NCI-H446 treated with DMSO at 0.1 percent for 48 hours (cell line): ENCODE data around the gene PDK2.
A peak's percentile ranks its signal among the peaks of the same experiment; 100 is the strongest.

Experiments used
- DNase-seq: peaks from one replicate; lab custom pipeline; 2025; lab: John Stamatoyannopoulos, UW

Gene PDK2

DNA sequence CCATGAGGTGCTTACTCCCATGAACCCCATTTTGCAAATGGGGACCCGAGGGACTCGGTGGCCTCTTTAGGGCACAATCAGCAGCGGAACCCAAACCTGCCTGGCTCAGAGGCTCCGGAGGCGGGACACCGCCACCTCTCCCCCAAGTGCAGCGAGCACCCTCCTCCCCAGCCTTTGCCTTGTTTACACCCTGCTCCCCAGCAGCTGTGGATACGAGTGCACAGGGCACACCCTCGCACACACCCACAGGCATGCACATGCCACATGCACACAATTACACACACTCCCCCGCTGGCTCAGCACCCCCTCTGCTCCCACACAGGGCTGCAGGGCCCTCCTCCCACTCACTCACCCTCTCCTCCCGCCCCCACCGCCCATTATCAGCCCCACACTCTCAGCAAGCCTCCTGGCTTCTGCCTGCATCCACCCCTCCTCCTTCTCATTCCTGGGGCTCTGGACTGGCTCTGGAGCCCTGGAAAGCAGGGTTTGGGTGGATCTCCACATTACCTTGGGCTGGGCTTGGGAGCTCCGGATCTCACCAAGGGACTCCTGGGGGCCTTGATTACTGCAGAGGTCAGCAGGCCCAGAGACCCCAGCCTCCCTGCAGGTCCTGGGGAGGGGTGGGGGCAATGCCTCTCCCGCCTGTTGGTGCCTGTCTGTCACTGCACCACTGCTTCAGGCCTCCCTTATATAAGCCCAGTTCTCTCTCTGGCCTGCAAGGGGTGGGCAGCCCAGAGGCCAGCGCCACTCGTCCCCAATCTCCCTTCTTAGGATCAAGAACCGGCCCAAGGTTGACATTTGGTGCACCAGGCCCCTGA is 6.4 kb downstream of the PDK2 start:
- no peak for DNase-seq

DNA sequence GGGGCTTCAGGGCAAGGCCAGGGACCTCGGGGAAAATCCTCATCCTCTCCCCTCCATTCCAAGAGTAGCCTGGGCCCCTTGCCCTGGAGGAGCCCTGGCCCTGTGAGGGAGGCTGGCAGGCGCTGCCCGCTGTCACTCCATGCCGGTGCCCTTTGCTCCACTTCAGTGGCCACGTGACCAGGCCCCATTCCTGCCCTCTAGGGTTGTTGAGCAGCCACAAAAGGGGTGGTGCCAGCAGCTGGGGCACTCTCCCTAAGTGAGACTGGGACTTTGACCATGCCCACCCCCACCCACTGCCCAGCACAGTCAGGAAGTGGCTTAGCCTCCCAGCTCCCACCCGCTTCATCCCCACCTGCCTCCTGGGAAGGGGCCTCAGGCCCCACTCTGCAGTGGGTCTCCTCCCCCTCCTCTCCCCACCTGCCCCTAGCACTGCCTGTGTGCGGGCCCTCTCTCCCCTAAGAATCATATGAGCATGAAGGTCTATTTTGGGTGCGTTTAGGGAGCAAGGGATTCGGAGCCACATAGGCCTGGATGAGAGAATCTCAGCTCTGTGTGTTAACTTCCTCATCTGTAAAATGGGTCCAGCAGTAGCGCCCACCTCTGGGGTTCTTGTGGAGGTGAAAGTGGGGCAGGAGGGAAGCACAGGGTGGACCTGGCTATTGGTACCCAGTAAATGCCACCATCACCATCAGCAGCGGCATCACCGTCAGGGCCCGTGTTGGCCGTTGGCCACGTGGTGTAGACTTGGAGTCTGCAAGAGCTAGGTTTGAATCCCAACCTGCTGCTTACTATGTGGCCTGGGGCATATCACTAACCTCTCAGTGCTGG is 7.2 kb downstream of the PDK2 start:
- no peak for DNase-seq

DNA sequence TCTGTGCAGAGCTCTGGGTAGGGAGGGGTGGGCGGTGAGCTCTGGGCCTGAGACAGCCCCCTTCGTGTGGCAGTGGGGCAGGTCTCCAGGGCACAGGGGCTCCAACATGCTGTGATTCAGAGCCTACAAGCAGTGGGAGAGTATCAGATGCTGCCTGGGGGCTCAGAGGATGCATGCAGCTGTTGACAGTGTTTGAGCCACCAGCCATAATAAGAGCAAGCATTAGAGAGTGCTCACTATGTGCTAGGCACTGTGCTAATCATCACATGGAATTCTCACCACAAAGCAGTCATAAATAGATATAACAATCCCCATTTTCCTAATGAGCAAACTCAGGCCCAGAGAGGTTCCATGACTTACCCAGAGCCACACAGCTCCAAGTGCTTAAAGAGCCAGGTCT is 8.1 kb downstream of the PDK2 start:
- no peak for DNase-seq

DNA sequence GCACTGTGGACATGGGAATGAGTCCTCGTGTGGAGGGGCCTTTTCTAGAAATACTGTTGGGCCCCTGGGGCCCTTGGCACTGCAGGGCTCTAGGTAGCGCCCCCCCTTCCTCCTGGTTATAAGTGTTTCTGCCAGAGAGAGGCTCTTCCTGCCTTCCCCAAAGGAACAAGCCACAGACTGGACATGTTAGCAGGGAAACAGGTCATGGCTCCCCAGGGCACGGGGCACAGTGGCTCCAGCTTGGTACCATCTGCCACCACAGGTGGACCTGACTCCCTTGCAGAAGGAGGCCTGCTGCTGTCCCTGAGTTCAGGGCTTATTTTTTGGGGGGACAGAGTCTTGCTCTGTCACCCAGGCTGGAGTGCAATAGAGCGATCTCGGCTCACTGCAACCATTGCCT is 8.8 kb downstream of the PDK2 start:
- DNase-seq, result no peak

DNA sequence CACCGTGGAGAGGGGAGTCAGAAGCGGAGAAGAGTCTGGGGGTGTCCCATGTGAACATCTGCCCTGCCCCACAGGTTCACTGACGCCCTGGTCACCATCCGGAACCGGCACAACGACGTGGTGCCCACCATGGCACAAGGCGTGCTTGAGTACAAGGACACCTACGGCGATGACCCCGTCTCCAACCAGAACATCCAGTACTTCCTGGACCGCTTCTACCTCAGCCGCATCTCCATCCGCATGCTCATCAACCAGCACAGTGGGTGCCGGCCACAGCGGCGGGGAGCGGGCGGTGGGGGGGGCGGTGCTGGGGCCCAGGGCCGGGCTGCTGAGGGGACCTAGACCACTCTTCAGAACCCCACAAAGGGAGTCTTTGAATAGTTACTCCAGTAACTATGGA is 10.7 kb downstream of the PDK2 start:
- no peak for DNase-seq

DNA sequence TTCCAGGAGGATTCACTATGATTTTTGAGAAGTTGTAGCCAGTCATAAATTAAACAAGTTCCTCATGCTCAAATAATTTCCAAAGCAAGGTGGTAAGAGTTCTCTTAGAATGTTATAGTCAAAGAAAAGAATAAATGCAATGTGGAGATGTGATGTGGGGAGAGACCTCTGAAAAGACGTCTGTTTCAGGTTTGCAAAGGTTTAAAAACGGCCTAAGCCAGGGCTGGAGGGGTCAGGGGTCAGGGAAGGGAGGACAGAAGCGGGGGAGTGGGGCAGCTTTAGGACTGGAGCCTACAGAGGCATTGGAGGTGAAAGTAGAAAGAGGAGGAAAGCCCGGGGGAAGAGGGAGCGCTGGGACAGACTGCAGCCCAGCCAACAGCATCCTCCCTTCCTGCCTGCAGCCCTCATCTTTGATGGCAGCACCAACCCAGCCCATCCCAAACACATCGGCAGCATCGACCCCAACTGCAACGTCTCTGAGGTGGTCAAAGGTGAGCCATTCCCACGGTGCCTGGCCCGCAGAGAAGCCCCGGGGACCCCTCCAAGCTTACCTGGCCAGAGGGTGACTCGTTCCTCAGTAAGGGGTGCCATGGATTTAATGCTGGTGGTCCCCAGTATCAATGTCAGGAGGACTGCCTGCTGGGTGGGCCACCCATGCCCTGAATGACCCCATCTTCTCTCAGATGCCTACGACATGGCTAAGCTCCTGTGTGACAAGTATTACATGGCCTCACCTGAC is 11.4 kb downstream of the PDK2 start:
- no peak for DNase-seq

DNA sequence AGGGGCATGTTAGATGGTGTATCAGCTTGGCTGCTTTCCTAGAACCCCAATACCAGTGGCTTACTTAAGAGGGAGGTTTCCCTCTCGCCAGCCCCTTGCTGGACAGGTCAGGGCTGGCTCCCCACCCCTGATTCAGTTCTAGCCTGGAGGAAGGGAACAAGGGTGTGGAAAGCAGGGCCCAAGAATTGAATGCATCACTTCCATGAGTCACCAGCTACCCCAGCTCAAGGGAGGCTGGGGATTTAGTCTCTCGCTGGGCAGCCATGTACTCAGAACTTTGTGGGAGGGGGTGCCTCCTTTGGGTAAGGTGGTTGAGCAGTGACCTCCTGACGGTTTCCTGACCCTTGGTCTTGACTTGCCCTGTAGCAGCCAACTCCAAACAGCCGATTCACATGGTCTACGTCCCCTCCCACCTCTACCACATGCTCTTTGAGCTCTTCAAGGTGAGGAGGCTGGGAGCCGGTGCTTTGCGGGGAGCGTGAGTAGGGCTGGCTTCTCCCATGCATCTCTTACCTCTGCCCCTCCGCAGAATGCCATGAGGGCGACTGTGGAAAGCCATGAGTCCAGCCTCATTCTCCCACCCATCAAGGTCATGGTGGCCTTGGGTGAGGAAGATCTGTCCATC is 12.8 kb downstream of the PDK2 start:
- DNase-seq, result no peak

DNA sequence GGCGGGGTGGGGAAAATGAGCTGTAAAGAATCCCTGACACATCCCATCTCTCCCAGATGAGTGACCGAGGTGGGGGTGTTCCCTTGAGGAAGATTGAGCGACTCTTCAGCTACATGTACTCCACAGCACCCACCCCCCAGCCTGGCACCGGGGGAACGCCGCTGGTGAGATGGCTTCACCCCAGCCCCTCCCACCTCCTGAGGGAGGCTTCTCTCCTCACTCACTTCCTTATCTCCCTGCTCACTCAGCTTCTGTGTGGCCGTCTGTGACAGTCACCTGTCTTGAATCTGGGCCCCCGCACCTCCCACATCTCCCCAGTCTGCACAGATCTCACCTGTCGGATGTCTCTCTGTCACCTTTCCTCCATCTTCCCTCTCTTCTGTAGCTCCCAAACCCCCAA is 13.4 kb downstream of the PDK2 start:
- no peak for DNase-seq

DNA sequence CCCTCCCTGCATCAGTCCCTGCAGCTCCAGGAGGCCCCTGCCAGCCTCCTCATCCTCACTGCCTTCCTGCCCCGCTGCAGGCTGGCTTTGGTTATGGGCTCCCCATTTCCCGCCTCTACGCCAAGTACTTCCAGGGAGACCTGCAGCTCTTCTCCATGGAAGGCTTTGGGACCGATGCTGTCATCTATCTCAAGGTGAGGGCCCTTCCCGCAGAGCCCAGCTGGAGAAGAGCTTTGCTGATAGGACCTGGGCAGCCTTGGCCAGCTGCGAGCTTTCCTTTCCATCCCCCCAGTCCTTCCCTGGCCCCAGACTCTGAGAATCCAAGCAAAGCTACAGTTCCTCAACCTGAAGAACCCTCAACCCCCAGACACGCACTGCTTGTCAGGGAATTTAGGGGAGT is 14.1 kb downstream of the PDK2 start:
- no peak for DNase-seq

DNA sequence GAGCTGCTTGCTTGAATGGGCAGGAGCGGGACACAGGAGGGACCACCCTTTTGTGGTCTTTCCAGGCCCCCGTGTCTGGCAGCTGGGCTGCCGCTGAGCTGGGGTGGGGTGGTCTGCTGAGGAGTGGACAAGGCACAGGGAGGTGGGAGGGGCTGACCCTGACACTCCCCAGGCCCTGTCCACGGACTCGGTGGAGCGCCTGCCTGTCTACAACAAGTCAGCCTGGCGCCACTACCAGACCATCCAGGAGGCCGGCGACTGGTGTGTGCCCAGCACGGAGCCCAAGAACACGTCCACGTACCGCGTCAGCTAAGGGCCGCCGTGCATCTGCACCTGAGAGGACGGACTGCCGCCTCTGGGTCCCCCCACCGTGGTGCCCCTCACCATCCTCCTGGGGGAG is 14.6 kb downstream of the PDK2 start:
- DNase-seq, result no peak

DNA sequence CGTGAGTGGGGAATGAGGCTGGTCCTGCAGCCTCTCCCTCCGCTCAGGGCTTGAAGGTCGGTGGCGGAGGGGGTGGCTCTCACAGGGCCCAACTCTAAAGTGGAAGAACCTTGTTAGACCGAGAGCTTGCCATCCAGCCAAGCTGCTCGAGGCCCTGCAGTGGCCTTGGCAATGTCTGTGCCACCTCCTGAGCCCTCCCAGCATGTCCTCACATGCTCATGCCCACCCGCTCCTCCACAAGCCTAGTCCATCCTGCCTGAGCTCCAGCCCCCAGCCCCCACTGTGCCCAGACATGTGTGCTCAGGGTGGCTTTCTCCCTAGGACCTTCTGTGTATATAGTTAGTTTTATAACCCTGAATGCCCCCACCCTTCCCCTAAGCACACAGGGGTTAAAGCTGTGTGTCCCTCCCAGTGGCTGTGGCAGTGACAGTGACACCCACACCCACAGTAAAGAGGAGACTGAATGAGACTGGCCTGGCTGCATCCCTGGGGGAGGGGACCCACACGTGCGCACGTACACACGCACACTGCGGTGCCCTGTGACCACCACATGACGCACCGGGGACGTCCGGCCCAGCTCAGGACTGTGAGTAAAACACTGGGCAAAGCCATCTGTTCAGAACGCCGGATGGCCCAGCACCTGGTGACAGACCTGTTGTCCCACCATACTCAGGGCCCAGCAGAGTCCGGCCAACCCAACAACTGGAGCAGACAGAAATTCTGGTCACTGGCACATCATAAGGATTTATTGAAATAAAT is 15.6 kb downstream of the PDK2 start:
- no peak for DNase-seq

DNA sequence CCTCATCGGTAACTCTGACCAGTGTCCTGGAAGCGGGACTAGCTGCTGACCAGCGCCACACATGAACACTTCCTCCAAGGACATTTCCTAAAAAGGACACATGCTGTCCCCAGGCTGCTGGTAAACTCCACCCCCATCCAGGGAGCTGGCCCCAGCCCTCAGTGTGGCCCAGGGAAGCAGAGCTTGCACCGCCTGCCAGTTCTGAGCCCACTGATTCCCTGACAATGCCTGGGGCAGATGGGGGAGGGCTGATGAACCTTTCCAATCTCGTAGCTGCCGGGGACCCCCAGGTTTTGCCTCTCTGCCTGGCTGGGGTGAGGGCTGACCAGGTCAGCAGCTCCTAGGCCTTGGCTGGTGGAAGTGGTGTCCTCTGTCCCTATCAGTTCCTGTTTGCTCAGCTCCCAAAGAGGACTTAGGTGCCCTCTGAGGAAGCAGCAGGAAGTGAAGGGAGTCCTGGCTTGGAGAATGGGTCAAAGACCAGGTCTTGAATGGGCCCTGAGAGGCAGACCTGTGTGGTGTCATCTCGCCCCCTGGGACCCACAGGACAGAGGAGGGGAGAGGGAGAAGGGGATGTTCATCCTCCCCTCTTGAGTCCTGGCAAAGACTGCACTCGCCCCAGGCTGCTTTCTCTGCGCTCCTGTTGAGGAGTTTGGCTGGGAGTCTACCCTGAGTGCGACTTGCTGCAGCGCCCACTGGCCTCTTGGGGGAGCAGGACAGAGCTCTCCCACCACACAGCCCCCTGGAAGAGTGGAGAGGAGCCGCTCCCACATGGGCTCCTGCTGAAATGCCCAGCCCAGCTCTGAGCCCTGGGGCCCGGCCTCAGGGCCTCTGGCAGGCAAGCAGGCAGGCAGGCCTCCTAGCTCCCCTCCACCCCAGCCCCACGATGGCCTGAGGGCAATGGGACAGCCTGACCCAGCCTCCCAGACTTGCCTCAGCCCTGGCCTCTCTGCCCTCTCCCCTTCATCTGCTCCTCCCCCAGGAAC is 16.8 kb downstream of the PDK2 start:
- DNase-seq, result no peak

DNA sequence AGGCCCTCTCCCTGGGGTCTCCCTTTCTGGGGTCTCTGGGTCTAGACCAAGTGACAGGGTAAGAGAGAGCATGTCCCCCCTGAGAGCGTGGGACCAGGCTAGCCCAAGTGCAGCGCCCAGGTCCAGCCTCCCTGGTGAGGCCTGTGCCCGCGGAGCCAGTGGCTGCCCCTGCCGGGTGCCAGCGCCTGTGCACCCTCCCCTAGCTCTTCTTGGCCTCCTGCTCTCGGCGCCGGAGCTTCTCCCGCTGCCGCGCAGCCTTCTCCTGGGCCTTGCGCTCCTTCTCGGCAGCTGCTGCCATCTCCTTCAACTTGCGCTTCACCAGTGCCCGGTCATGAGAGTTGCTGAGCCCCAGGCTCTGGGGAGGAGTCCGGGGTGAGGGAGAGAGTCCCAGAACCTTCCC is 17.5 kb downstream of the PDK2 start:
- DNase-seq, result no peak

DNA sequence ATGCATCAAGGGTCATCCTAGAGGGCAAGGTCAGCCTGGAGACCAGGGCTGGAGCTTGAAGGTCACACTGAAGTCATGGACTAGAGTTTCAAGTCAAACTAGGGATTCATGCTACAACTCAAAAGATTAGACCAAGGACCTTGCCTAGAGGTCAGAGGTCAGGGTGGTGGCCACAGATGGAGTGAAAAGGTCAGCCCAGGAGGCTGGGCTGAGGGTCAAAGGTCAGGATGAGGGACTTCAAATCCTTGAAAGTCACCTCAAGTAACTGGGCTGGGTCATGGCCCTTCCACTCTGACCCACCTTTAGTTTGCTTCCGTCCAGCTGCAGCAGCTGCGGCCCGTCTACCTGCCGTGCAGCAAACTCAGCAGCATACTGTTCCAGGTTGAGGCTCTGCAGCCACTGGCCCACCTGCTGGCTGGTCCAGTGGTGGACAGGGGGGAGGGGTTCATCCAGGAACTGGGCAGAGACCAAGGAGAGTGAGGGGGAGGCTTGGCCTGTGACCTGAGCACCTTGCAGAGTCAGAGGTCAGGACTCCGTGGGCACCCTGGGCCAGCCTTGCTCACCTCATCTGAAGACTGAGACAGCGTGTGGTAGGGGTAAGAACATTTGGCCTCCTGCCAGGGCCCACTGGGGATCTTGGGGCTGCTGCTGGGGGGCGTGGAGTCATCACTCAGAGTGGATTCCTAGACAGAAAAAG is 18.6 kb downstream of the PDK2 start:
- no peak for DNase-seq

DNA sequence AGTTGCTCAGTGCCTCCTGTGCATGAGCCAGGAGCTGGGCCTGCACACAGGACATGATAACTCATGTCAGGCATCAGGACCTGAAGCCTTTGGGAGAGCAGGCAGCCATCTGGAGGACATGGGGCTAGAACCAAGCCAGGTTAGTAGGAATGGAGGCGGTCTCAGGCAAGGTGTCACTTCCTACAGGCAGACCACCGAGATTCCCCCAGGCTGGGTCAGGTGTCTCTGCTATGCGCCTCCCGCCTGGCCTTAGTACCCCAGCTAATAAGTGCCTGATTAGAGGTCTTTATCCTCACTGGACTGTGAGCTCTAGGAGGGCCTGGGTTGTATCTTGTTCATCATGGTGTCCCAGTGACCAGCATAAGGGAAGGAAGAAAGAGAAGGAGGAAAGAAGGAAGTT is 19.2 kb downstream of the PDK2 start:
- no peak for DNase-seq

DNA sequence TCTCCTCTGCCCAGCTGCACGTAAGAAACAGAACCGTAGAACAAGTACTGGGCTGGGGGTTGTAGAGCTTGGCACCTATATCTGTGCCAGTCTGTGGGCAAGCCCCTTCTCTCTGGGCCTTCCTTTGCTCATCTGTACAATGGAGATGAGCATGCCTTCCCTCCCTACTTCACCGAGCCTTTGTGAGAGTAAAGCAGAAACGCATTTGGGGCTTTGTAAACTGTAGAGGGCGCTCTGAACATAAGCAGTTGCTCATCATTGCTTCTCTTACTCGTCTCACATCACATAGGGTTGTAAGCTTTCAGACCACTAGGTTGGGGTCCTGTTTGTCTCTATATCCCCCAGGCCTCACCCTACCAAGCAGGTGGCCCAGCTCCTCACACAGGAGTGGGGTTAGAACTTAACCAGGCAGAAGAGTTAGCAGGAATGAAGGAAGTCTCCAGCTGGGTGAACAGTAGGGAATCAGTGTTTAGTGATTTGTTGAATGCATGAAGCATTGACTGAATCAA is 19.8 kb downstream of the PDK2 start:
- peak; percentile 54 for DNase-seq

DNA sequence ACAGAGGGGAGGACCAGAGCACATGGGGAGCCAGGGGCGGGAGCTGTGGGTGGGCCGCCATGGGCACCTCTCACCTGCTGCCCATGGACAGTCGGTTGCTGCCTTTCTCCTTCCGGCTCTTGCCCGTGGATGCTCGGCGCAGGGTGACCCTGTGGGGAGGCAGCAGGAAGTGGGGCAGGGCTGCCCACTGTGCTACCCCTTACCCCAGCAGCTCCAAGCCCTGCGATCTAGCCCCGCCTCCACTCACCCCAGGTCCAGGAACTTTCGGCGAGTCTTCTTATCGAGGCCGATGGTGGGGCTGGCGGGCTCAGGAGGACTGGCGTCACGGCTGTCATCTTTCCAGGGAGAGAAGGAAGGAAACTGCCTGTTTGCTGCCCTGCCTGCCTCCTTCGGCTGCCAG is 20.6 kb downstream of the PDK2 start:
- no peak for DNase-seq

DNA sequence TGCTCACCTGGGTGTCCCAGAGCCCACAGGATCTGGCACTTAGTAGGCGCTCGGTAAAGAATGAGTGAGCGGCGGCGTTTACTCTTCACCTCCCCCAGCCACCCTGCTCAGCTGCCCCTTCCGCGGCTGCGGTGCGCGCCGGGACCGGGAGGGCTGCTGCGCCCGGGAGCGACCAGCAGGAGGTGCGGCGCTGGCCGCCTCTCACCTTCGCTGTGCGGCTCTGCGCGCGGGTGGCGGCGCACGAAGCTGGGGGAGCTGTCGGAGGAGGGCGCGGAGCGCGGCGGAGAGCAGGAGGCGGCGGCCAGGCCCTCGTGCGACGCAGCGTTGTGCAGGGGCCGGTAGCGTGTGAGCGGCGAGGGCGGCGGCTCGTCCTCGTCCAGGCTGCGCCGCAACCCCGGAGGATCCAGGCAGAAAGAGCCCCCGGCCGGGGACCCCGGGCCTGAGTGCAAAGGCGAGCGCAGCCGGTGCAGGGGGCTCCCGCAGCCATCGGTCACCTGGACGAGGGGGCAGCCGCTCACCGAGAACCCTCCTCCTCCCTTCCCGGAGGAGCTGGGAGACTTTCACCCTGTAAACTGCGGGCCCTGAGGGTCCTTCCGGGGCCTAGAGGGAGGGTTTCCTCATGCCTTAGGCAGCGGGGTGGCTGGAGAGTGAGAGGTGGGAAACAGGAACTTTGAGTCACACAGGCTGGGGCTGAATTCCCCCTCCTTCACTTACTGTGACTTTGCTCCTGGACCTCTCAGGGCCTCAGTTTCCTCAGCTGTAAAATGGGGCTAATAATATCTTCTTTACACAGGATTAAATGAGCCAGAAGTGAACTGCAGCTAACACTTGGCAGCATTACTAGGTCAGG is 22.3 kb downstream of the PDK2 start:
- DNase-seq, result no peak
